ENCODE measurements around the gene DLG5.
A peak's percentile ranks its signal among the peaks of the same experiment; 100 is the strongest.

DLG5 gene

DNA sequence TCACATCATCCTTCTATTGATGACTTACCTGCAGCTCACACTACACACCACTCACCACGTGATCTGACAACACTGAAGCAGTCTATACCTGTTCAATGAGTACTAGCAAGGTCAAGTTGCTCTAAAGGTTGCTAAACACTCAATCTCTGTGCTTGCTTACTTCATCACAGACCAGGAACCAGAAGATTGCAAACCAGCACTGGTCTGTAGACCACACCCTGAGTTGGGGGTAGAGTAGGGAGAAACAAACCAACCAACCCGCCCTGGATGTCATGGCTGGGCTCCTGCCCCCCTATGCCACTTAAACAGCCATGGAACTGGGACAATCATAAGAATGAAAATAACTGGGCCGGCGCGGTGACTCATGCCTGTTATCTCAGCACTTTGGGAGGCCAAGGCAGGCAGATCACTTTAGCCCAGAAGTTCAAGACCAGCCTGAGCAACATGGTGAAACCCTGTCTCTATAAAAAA is 19.6 kb downstream of the DLG5 start:
- TF ChIP-seq NFIC (IDR thresholded peaks at IDR 0.05) = no peak
- no peak for TF ChIP-seq ZBTB7A (IDR thresholded peaks at IDR 0.05; ENCODE audit: low read depth)
- no peak for TF ChIP-seq TAF1 (IDR thresholded peaks at IDR 0.05; ENCODE audit: low read depth)
- TF ChIP-seq EP300 (IDR thresholded peaks at IDR 0.05; ENCODE audit: borderline replicate concordance) = no peak

DNA sequence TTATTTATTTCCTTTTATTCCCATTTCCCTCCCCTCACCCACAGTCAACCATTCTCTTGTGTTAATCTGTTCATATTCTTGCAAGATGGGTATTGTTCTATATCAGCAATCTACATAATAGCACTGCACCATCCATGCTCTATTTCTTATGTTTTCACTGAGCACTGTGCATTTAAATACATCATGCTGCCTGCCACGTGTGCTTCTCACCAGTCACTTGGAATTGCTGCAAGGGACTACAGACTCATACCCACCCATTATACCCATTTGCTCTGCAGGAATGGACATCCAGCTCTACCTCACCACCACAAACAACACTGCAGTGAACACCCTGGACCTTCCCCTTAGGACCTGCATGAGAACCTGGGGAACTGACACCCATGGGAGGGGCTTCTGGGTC is 20.8 kb downstream of the DLG5 start:
- TF ChIP-seq, protein P1, sequence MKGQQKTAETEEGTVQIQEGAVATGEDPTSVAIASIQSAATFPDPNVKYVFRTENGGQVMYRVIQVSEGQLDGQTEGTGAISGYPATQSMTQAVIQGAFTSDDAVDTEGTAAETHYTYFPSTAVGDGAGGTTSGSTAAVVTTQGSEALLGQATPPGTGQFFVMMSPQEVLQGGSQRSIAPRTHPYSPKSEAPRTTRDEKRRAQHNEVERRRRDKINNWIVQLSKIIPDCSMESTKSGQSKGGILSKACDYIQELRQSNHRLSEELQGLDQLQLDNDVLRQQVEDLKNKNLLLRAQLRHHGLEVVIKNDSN (IDR thresholded peaks at IDR 0.05) = no peak
- TF ChIP-seq, protein P2, sequence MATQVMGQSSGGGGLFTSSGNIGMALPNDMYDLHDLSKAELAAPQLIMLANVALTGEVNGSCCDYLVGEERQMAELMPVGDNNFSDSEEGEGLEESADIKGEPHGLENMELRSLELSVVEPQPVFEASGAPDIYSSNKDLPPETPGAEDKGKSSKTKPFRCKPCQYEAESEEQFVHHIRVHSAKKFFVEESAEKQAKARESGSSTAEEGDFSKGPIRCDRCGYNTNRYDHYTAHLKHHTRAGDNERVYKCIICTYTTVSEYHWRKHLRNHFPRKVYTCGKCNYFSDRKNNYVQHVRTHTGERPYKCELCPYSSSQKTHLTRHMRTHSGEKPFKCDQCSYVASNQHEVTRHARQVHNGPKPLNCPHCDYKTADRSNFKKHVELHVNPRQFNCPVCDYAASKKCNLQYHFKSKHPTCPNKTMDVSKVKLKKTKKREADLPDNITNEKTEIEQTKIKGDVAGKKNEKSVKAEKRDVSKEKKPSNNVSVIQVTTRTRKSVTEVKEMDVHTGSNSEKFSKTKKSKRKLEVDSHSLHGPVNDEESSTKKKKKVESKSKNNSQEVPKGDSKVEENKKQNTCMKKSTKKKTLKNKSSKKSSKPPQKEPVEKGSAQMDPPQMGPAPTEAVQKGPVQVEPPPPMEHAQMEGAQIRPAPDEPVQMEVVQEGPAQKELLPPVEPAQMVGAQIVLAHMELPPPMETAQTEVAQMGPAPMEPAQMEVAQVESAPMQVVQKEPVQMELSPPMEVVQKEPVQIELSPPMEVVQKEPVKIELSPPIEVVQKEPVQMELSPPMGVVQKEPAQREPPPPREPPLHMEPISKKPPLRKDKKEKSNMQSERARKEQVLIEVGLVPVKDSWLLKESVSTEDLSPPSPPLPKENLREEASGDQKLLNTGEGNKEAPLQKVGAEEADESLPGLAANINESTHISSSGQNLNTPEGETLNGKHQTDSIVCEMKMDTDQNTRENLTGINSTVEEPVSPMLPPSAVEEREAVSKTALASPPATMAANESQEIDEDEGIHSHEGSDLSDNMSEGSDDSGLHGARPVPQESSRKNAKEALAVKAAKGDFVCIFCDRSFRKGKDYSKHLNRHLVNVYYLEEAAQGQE (IDR thresholded peaks at IDR 0.05; ENCODE audit: low read depth) = no peak
- TF ChIP-seq EP300 (IDR thresholded peaks at IDR 0.05; ENCODE audit: borderline replicate concordance) (no peak), TAF1 (IDR thresholded peaks at IDR 0.05; ENCODE audit: low read depth) (no peak)
- TF ChIP-seq, protein P3, sequence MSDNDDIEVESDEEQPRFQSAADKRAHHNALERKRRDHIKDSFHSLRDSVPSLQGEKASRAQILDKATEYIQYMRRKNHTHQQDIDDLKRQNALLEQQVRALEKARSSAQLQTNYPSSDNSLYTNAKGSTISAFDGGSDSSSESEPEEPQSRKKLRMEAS (IDR thresholded peaks at IDR 0.05) = no peak

DNA sequence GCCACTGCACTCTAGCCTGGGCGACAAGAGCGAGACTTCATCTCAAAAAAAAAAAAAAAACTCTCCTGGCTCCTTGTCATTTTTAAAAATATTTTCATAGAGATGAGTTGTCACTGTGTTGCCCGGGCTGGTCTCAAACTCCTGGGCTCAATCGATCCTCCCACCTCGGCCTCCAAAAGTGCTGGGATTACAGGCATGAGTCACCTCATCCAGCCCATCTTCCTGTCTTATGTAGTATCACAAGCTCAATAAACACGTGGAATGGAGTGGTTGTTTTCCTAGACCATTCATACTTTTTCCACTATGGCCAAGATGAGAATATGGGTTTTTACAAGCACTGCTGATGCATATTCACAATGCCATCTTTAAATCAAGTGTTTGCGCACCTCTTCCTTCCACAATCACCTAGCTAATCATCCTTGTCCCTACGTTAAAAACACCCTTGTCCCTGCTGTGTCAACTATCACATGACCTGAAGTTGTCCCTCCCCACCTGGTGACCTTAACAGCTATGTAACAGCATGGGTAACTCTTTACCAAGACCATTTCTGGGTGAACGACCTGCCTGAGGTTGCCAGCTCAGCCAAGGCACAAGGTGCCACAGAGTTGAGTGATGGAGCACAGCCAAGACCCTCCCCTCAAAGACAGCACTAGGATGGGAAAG is 21.3 kb downstream of the DLG5 start:
- TF ChIP-seq, protein P1 (IDR thresholded peaks at IDR 0.05) = 0 out of 2 replicates have a peak, but pooled peaks have one; percentile 1
- no peak for TF ChIP-seq TAF1 (IDR thresholded peaks at IDR 0.05; ENCODE audit: low read depth)

DNA sequence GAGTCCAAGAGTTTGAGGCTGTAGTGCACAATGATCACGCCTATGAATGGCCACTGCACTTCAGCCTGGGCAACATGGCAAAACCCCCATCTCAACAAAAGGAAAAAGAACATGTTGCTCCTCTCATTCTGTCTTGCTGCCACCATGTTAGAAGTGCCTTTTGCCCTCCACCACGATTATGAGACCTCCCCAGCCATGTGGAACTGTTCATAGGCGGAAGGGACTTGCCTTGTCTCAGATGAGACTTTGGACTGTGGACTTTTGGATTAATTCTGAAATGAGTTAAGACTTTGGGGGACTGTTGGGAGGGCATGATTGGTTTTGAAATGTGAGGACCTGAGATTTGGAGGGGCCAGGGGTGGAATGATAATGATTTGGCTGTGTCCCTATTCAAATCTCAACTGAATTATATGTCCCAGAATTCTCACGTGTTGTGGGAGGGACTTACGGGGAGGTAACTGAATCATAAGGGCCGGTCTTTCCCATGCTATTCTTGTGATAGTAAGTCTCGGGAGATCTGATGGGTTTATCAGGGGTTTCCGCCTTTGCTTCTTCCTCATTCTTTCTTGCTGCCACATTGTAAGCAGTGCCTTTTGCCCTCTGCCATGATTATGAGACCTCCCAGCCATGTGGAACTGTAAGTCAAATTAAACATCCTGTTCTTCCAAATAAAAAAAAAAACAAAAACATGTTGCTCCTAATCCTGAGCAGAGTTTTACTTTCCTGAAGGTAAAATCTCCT is 22.3 kb downstream of the DLG5 start:
- no peak for TF ChIP-seq YY1 (IDR thresholded peaks at IDR 0.05; ENCODE audit: low read depth)
- no peak for TF ChIP-seq TCF12 (IDR thresholded peaks at IDR 0.05; ENCODE audit: low read depth)
- no peak for TF ChIP-seq CREB1 (IDR thresholded peaks at IDR 0.05; ENCODE audit: low read depth)
- no peak for TF ChIP-seq ZBTB7A (IDR thresholded peaks at IDR 0.05; ENCODE audit: low read depth)
- no peak for TF ChIP-seq TEAD4 (IDR thresholded peaks at IDR 0.05)
- no peak for TF ChIP-seq RAD21 (IDR thresholded peaks at IDR 0.05; ENCODE audit: low read depth)
- TF ChIP-seq CEBPB (IDR thresholded peaks at IDR 0.05) = no peak
- TF ChIP-seq, protein P3 (IDR thresholded peaks at IDR 0.05) = no peak
- TF ChIP-seq, protein P1 (IDR thresholded peaks at IDR 0.05) = no peak
- TF ChIP-seq, protein P2 (IDR thresholded peaks at IDR 0.05; ENCODE audit: low read depth) = no peak
- TF ChIP-seq TAF1 (IDR thresholded peaks at IDR 0.05; ENCODE audit: low read depth) = no peak
- TF ChIP-seq NFIC (IDR thresholded peaks at IDR 0.05) = no peak
- no peak for TF ChIP-seq EGR1 (IDR thresholded peaks at IDR 0.05)
- TF ChIP-seq EP300 (IDR thresholded peaks at IDR 0.05; ENCODE audit: borderline replicate concordance) = no peak
- TF ChIP-seq FOXM1 (IDR thresholded peaks at IDR 0.05; ENCODE audit: borderline replicate concordance, low read depth) = no peak

DNA sequence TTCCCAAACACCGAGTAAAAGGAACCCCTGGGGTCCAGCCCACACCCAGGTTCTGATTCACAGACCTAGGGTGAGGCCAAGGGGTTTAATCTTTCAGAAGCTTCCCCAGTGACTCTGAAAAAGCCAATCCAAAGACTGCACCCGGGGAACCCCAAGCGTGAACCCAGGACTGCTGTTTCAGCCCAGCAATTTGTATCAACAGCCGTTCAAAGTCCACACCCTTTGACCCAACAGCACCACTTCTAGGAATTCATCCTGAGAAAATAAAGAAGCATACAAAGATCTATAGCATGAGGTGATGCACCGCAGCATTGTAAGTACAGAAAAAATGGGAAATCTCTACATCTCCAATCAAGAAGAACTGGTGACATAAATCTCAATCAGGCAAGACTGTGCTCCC is 24.4 kb downstream of the DLG5 start:
- TF ChIP-seq TAF1 (IDR thresholded peaks at IDR 0.05; ENCODE audit: low read depth) (no peak), CEBPB (IDR thresholded peaks at IDR 0.05) (no peak), YY1 (IDR thresholded peaks at IDR 0.05; ENCODE audit: low read depth) (no peak), TEAD4 (IDR thresholded peaks at IDR 0.05) (no peak), RAD21 (IDR thresholded peaks at IDR 0.05; ENCODE audit: low read depth) (no peak), FOXM1 (IDR thresholded peaks at IDR 0.05; ENCODE audit: borderline replicate concordance, low read depth) (no peak), TCF12 (IDR thresholded peaks at IDR 0.05; ENCODE audit: low read depth) (no peak), EGR1 (IDR thresholded peaks at IDR 0.05) (no peak), CREB1 (IDR thresholded peaks at IDR 0.05; ENCODE audit: low read depth) (no peak)
- TF ChIP-seq, protein P1 (IDR thresholded peaks at IDR 0.05) = no peak
- TF ChIP-seq, protein P3 (IDR thresholded peaks at IDR 0.05) = no peak
